Neuronal stem cell (in vitro differentiated cells): ENCODE data around the gene HERC2.

Experiments used
- DNase-seq: peaks from one replicate; pipeline ENCODE4 v3.0.0-alpha.2; 2013; ENCODE audit warnings: low spot score
- H2AFZ ChIP-seq: one replicate; pipeline ENCODE4 v1.6.1; 2013; ENCODE audit warnings: mild to moderate bottlenecking, low read length, inconsistent platforms
- H2AK5ac ChIP-seq: 2 replicates; pipeline ENCODE4 v1.6.1; 2013; ENCODE audit warnings: low read depth, mild to moderate bottlenecking, inconsistent platforms, low read length, moderate library complexity, mixed read lengths
- H2BK120ac ChIP-seq: 2 replicates; pipeline ENCODE4 v1.6.1; 2013; ENCODE audit warnings: low read depth, mild to moderate bottlenecking, inconsistent platforms, low read length, moderate library complexity, mixed read lengths
- H2BK12ac ChIP-seq: one replicate; pipeline ENCODE4 v1.6.1; 2013; ENCODE audit warnings: low read length, inconsistent platforms
- H2BK15ac ChIP-seq: 2 replicates; pipeline ENCODE4 v1.6.1; 2013; ENCODE audit warnings: mild to moderate bottlenecking, low read length, inconsistent platforms, mixed read lengths
- H2BK5ac ChIP-seq: one replicate; pipeline ENCODE4 v1.6.1; 2013; ENCODE audit warnings: inconsistent platforms, mild to moderate bottlenecking, low read length, moderate library complexity
- H3K14ac ChIP-seq: one replicate; pipeline ENCODE4 v1.6.1; 2013; ENCODE audit warnings: low read length, inconsistent platforms
- H3K18ac ChIP-seq: 2 replicates; pipeline ENCODE4 v1.6.1; 2013; ENCODE audit warnings: low read length, inconsistent platforms
- H3K23ac ChIP-seq: 2 replicates; pipeline ENCODE4 v1.6.1; 2013; ENCODE audit warnings: low read depth, mild to moderate bottlenecking, mixed read lengths, low read length, inconsistent platforms; ENCODE audit not compliant: poor library complexity
- H3K27ac ChIP-seq: replicated peaks from 3 replicates; pipeline ENCODE4 v1.5.1; 2013; ENCODE audit warnings: low read length, inconsistent platforms
- H3K27me3 ChIP-seq, 3 experiments: 2 replicates each; pipeline ENCODE4 v1.6.1; 2013; ENCODE audit warnings: low read length in 3 of 3, mild to moderate bottlenecking in 2 of 3, inconsistent platforms in 1 of 3, low read depth in 1 of 3, mixed read lengths in 1 of 3, moderate library complexity in 1 of 3; ENCODE audit not compliant: control insufficient read depth in 3 of 3, insufficient read depth in 3 of 3
- H3K36me3 ChIP-seq, 2 donors: replicated peaks in 1 of 2; 2 replicates each; pipeline ENCODE4 v1.6.1; 2013; ENCODE audit warnings: low read length in 2 of 2; ENCODE audit not compliant: control insufficient read depth in 2 of 2, insufficient read depth in 2 of 2
- H3K4ac ChIP-seq: 2 replicates; pipeline ENCODE4 v1.6.1; 2013; ENCODE audit warnings: inconsistent platforms, mild to moderate bottlenecking, low read length, moderate library complexity
- H3K4me1 ChIP-seq, 2 donors: 1 replicate in 1 of 2; 2 replicates in 1 of 2; pipeline ENCODE4 v1.6.1; 2013; ENCODE audit warnings: low read length in 2 of 2, low read depth in 1 of 2; ENCODE audit not compliant: control insufficient read depth in 2 of 2, insufficient read depth in 1 of 2
- H3K4me2 ChIP-seq: one replicate; pipeline ENCODE4 v1.6.1; 2013; ENCODE audit warnings: mild to moderate bottlenecking, low read length, inconsistent platforms; ENCODE audit not compliant: insufficient read depth, poor library complexity, severe bottlenecking
- H3K4me3 ChIP-seq, 2 donors: 2 replicates each; pipeline ENCODE4 v1.5.1; 2013; ENCODE audit warnings: low read length in 2 of 2, mild to moderate bottlenecking in 2 of 2, inconsistent platforms in 1 of 2, moderate library complexity in 1 of 2
- H3K79me1 ChIP-seq: one replicate; pipeline ENCODE4 v1.6.1; 2013; ENCODE audit warnings: low read depth, mild to moderate bottlenecking, inconsistent platforms, low read length, moderate library complexity
- H3K9ac ChIP-seq: one replicate; pipeline ENCODE4 v1.6.1; 2013; ENCODE audit warnings: mild to moderate bottlenecking, low read depth, low read length, inconsistent platforms; ENCODE audit not compliant: poor library complexity
- H3K9me3 ChIP-seq, 2 donors: replicated peaks in 1 of 2; 2 replicates each; pipeline versions ENCODE3 to v1.6.1; 2013; ENCODE audit warnings: low read length in 2 of 2, mild to moderate bottlenecking in 2 of 2, inconsistent platforms in 1 of 2, low read depth in 1 of 2, mixed read lengths in 1 of 2, moderate library complexity in 1 of 2; ENCODE audit not compliant: control insufficient read depth in 2 of 2, insufficient read depth in 1 of 2
- H4K8ac ChIP-seq: one replicate; pipeline ENCODE4 v1.6.1; 2013; ENCODE audit warnings: low read depth, mild to moderate bottlenecking, inconsistent platforms, low read length, moderate library complexity
- H4K91ac ChIP-seq: one replicate; pipeline ENCODE4 v1.6.1; 2013; ENCODE audit warnings: low read length, low read depth, mild to moderate bottlenecking, inconsistent platforms; ENCODE audit not compliant: poor library complexity
- WGBS, 2 donors: extraction: QIAGEN DNeasy Blood & Tissue Kit; methylation state at CpG; one replicate each; pipeline ENCODE4 v1.1.7; 2013; ENCODE audit warnings: missing lambda C conversion rate in 2 of 2, mixed read lengths in 1 of 2; ENCODE audit not compliant: insufficient read length in 2 of 2, insufficient replicate concordance in 1 of 2; ENCODE audit errors: extremely low coverage in 2 of 2; 5-methylcytosine and 5-hydroxymethylcytosine counted together

Gene HERC2

DNA sequence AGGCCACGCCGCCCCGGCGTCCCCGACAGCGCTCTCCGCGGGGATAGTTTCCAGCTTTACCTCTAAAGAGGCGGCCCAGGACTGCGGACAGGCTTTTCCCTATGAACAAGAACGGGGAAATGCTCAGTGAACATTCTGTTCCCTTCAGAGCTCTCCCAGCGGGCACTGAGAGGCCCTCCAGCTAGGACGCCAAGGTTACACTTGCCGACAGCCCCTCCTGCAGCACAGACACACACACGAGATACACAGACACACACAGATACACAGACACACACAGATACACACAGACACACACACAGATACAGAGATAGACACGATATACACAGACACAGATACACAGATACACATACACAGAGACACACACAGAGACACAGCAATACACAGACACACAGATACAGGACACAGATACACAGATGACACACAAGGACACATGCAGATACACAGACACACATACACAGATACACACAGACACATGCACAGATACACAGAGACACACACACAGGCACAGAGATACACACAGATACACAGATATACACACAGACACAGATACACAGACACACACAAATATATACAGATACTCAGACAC lies 222.3 kb downstream of the HERC2 start:
- Histone ChIP-seq H2BK120ac (no peak overlapping the region), H2AK5ac (no peak overlapping the region), H3K4me2 (peak overlapping the region; percentile 67), H3K4me3 (peak overlapping the region in 1 of 2 donors; percentile 31), H3K14ac (no peak overlapping the region), H3K9me3 (no peaks in the 10 kb centered on the region), H2BK5ac (no peak overlapping the region), H2BK12ac (no peak overlapping the region), H2AFZ (no peak overlapping the region), H3K27me3 (peaks cover 13 to 87% (median 57%) of the 10 kb centered on the region in 3 experiments), H4K8ac (no peak overlapping the region), H3K9ac (no peak overlapping the region), H3K27ac (no peak overlapping the region), H3K79me1 (no peaks in the 10 kb centered on the region), H2BK15ac (no peak overlapping the region), H3K4ac (no peak overlapping the region), H3K23ac (no peak overlapping the region), H4K91ac (no peak overlapping the region), H3K36me3 (no peaks in the 10 kb centered on the region), H3K4me1 (peaks cover 18% of the 10 kb centered on the region in 2 donors), H3K18ac (no peak overlapping the region)
- no peak for DNase-seq
- WGBS, 2 donors = no CpG with 5 or more reads among the region's 16 CpGs

DNA sequence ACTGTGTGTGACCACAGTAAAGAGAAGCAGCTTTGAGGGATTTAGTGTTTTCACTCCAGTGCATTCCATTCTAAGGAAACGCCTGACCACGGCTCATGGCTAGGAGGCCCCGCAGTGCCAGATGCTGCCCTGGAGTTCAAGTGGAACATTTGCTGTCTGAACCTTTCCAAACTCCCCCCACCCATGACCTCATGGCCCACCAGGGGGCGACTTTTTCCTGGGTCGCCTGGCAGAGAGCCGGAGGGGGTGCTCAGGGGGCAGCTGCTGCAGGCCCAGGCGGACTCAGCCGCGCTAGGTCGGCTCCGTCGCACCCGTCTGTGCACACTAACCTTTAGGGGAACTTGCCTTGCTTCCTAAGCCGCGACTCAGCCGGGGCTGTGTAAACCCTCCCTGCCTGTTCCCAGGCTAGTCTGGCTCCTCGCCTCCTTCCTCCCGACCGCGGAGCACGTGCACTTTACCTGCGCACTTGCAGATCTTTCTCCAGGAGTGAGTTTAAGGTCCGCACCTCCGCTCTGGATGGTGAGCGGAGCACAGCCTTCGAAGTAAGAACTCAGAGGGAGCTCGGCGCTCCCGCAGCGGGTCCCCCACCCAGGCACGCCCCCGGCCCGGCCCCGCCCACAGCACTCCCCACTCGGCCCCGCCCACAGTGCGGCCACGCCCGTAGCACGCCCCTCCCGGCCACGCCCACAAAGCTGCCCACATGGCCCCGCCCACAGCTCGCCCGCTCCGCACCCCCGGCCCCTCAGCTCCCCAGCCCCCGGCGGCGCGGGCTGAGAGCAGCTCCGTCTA lies 223.0 kb downstream of the HERC2 start, which contains the start of gene OCA2:
TSS of gene OCA2 (minus strand) at position 550 of the 789 bp plus-strand sequence. CDS start 17,441 bp downstream, outside the sequence.
- Histone ChIP-seq H2BK12ac (no peak within 1 kb of the TSS), H3K4me1 (peaks cover 18 to 21% of the 10 kb centered on the region in 2 donors), H2AFZ (peak within 1 kb of the TSS; percentile 70), H2AK5ac (no peak within 1 kb of the TSS), H3K4me3 (peak within 1 kb of the TSS in 1 of 2 donors; percentile 73), H3K27me3 (peaks cover 19 to 93% (median 64%) of the 10 kb centered on the region in 3 experiments), H4K8ac (no peak within 1 kb of the TSS), H3K9me3 (peaks cover 0 to 1% of the 10 kb centered on the region in 2 donors), H4K91ac (no peak within 1 kb of the TSS), H3K9ac (no peak within 1 kb of the TSS), H3K79me1 (no peaks in the 10 kb centered on the region), H2BK15ac (peak within 1 kb of the TSS; percentile 39), H2BK5ac (no peak within 1 kb of the TSS), H3K4ac (no peak within 1 kb of the TSS), H3K18ac (peak within 1 kb of the TSS; percentile 78), H3K36me3 (no peaks in the 10 kb centered on the region), H3K4me2 (peak within 1 kb of the TSS; percentile 67), H3K27ac (no peak within 1 kb of the TSS), H3K23ac (no peak within 1 kb of the TSS), H2BK120ac (no peak within 1 kb of the TSS), H3K14ac (peak within 1 kb of the TSS; percentile 85)
- no CpG with 5 or more reads among the region's 52 CpGs for WGBS, 2 donors
- DNase-seq = peak; percentile 67

DNA sequence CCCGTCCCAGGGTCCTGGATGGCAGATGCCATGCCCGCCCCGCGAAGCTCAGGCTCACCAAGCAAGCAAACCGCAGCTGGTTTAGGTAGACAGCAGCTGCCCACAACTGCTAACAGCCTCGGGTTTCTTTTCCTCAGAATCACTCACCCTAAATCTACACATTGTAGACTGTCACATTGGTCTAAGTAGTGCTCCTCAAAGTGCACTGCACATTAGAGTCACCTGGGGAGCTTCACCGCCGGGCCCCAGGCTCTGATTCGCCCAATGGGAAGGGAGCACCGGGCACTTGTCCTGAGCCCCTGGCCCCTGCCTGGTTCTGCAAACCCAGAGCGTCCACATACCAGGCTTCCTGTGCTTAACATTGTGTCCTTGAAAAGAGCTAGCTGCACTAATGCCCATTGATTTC lies 223.6 kb downstream of the HERC2 start:
- H3K27ac ChIP-seq = no peak overlapping the region
- no peak overlapping the region for H2BK12ac ChIP-seq
- H2AFZ ChIP-seq = no peak overlapping the region
- DNase-seq = no peak
- H3K36me3 ChIP-seq = no peaks in the 10 kb centered on the region
- H4K8ac ChIP-seq = no peak overlapping the region
- peaks cover 0 to 2% of the 10 kb centered on the region in 2 donors for H3K9me3 ChIP-seq
- no peak overlapping the region for H2BK5ac ChIP-seq
- H3K4ac ChIP-seq = no peak overlapping the region
- peaks cover 20 to 95% (median 70%) of the 10 kb centered on the region in 3 experiments for H3K27me3 ChIP-seq
- no peak overlapping the region for H3K14ac ChIP-seq
- H3K4me3 ChIP-seq = no peak overlapping the region
- H2BK15ac ChIP-seq = no peak overlapping the region
- no peak overlapping the region for H3K4me2 ChIP-seq
- no peaks in the 10 kb centered on the region for H3K79me1 ChIP-seq
- no peak overlapping the region for H2AK5ac ChIP-seq
- peaks cover 18 to 21% of the 10 kb centered on the region in 2 donors for H3K4me1 ChIP-seq
- no peak overlapping the region for H3K9ac ChIP-seq
- no CpG with 5 or more reads among the region's 11 CpGs for WGBS, 2 donors
- H3K23ac ChIP-seq = no peak overlapping the region
- H4K91ac ChIP-seq = no peak overlapping the region
- no peak overlapping the region for H2BK120ac ChIP-seq
- peak overlapping the region; percentile 39 for H3K18ac ChIP-seq
